ENCODE results near the gene ALS2CL.

DNA sequence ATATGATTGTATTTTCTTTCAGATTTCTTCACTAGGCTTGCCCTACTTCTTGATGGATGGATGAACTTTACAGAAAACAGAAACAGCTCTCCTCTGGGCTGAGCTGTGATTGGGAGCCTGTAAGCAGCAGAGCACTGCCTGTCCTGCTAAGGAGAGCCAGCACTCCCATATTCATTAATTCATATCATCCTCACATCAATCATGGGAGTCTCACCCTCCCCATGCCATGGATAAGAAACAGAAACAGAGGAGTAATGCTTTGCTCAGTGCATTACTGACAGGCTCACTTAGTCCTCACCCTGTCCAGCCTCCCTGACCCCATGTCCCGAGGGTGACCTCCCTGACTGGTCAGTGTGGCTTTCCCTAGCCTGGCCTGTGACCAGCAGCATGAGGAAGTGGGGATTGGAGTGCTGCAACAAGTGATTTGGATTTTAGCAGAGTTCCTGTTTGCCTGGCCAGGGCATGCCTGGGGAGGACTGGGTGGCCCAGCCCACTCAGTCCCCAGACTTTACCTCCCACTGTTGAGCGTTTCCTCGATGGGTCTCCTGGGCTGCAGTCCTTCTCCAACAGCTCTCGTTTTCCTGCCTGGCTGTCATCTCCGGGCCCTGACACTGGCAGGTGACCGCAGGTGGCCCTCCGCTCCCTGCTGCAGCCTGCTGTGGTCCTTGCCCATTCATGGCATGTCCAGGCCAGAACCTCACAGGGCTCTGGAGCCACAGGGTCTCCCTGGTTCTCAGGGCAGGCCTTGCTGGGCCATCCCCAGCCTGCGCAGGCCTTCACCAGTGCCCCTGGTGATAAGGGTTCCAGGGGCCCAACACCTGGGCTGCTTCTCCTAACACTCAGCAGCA lies 6.4 kb upstream of the ALS2CL start:
- TF ChIP-seq BHLHE40 (IDR thresholded peaks at IDR 0.05; ENCODE audit: borderline replicate concordance) (no peak), SP1 (IDR thresholded peaks at IDR 0.05) (no peak), ARNT (IDR thresholded peaks at IDR 0.05) (no peak), FOXK2 (IDR thresholded peaks at IDR 0.05) (no peak), NFRKB (IDR thresholded peaks at IDR 0.05) (no peak), FOXM1 (IDR thresholded peaks at IDR 0.05; ENCODE audit: borderline replicate concordance) (no peak), TARDBP (IDR thresholded peaks at IDR 0.05) (no peak), ZNF384 (IDR thresholded peaks at IDR 0.05) (no peak), SUZ12 (IDR thresholded peaks at IDR 0.05) (no peak)
- TF ChIP-seq, protein P1, sequence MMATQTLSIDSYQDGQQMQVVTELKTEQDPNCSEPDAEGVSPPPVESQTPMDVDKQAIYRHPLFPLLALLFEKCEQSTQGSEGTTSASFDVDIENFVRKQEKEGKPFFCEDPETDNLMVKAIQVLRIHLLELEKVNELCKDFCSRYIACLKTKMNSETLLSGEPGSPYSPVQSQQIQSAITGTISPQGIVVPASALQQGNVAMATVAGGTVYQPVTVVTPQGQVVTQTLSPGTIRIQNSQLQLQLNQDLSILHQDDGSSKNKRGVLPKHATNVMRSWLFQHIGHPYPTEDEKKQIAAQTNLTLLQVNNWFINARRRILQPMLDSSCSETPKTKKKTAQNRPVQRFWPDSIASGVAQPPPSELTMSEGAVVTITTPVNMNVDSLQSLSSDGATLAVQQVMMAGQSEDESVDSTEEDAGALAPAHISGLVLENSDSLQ (IDR thresholded peaks at IDR 0.05) = no peak
